ENCODE results near the gene ARMC2.

ARMC2 gene

DNA sequence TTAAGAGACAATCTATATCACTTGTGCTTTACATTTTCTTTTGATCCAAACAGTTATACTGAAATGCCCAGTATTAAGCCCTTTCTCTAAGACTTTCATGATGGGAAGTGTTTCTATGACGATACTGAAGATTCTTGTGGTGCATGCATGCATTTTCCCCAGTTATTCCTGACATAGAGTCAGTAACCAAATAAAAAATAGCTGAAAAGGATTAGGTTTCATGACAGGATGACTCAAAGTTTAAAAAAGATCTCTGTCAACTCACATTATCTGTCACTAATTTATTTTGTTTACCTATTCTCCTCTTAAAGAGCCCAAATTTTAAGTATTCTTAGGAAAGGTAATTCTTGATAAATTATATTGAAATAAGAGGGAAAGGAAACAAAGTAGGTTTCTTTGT lies 148.0 kb downstream of the ARMC2 start:
- TF ChIP-seq EZH2phosphoT487 (IDR thresholded peaks at IDR 0.05; ENCODE audit: borderline replicate concordance, low read length): no peak
- TF ChIP-seq, protein P1, sequence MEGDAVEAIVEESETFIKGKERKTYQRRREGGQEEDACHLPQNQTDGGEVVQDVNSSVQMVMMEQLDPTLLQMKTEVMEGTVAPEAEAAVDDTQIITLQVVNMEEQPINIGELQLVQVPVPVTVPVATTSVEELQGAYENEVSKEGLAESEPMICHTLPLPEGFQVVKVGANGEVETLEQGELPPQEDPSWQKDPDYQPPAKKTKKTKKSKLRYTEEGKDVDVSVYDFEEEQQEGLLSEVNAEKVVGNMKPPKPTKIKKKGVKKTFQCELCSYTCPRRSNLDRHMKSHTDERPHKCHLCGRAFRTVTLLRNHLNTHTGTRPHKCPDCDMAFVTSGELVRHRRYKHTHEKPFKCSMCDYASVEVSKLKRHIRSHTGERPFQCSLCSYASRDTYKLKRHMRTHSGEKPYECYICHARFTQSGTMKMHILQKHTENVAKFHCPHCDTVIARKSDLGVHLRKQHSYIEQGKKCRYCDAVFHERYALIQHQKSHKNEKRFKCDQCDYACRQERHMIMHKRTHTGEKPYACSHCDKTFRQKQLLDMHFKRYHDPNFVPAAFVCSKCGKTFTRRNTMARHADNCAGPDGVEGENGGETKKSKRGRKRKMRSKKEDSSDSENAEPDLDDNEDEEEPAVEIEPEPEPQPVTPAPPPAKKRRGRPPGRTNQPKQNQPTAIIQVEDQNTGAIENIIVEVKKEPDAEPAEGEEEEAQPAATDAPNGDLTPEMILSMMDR (IDR thresholded peaks at IDR 0.05; ENCODE audit: low read depth, low read length, poor library complexity, severe bottlenecking): no peak
- Histone ChIP-seq H3K9me2 (replicated peaks; ENCODE audit: control insufficient read depth, low read length) (no peaks in the 10 kb centered on the region), H3K4me2 (ENCODE audit: low read length) (no peak overlapping the region), H3K4me3 (ENCODE audit: low read length) (no peak overlapping the region), H4K20me1 (ENCODE audit: control insufficient read depth, insufficient read depth, low read depth, low read length) (no peaks in the 10 kb centered on the region), H3K27me3 (ENCODE audit: control insufficient read depth, low read length) (no peaks in the 10 kb centered on the region), H3K79me2 (ENCODE audit: control insufficient read depth, low read length) (no peaks in the 10 kb centered on the region), H3K36me3 (ENCODE audit: control insufficient read depth, low read length) (peaks cover 2% of the 10 kb centered on the region; the same call in 1 of the 2 replicates), H3F3A (ENCODE audit: control insufficient read depth, insufficient read depth) (no peaks in the 10 kb centered on the region), H3K4me1 (ENCODE audit: control insufficient read depth, low read length) (0 out of 2 replicates have a peak, but pooled peaks cover 5% of the 10 kb centered on the region), H3K27ac (ENCODE audit: low read depth, low read length) (no peak overlapping the region), H3K9me3 (ENCODE audit: control insufficient read depth, insufficient read depth, low read length) (no peaks in the 10 kb centered on the region)

DNA sequence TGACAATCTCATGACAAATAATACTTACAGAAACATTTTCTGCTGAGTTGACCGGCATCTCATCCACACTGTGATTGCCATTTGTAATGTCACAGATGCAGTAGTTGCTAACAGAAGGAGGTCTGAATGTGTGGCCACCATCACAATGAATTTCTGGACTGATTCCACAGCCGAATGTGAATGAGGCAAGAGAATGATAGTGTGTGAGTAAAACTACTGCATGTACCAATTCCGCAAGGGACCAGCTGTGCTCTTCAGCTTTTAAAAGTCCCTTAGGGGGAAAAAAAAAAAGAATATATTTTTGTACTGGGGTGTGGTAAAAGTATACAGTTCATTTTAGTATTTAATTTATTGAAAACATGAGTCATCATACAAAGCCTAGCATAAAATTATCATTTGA lies 150.3 kb downstream of the ARMC2 start:
- peaks cover 2% of the 10 kb centered on the region; the same call in 1 of the 2 replicates for H3K36me3 ChIP-seq (ENCODE audit: control insufficient read depth, low read length)
- no peak for TF ChIP-seq EZH2phosphoT487 (IDR thresholded peaks at IDR 0.05; ENCODE audit: borderline replicate concordance, low read length)
- TF ChIP-seq, protein P1 (IDR thresholded peaks at IDR 0.05; ENCODE audit: low read depth, low read length, poor library complexity, severe bottlenecking): no peak

DNA sequence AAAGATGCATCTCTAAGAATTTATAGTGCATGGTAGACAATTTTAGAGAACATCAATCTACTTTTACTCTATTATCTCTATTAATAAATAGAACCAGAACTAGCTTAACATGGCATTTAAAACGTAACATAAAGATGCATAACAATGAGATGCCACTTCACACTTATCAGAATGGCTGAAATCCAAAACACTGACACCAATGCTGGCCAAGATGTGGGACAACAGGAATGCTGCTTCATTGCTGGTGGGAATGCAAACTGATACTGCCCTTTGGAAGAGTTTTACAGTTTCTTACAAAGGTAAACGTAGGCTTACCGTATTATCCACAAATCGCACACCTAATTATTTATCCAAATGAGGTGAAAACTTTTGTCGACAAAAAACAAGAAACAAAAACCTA lies 151.2 kb downstream of the ARMC2 start:
- H4K20me1 ChIP-seq (ENCODE audit: control insufficient read depth, insufficient read depth, low read depth, low read length): no peaks in the 10 kb centered on the region
- H3K36me3 ChIP-seq (ENCODE audit: control insufficient read depth, low read length): peaks cover 2% of the 10 kb centered on the region; the same call in 1 of the 2 replicates
- no peaks in the 10 kb centered on the region for H3F3A ChIP-seq (ENCODE audit: control insufficient read depth, insufficient read depth)
- H3K27ac ChIP-seq (ENCODE audit: low read depth, low read length): no peak overlapping the region
- no peaks in the 10 kb centered on the region for H3K9me2 ChIP-seq (replicated peaks; ENCODE audit: control insufficient read depth, low read length)
- no peaks in the 10 kb centered on the region for H3K27me3 ChIP-seq (ENCODE audit: control insufficient read depth, low read length)
- H3K9me3 ChIP-seq (ENCODE audit: control insufficient read depth, insufficient read depth, low read length): no peaks in the 10 kb centered on the region
- peaks cover 12% of the 10 kb centered on the region; the same call in 1 of the 2 replicates for H3K4me1 ChIP-seq (ENCODE audit: control insufficient read depth, low read length)
- no peaks in the 10 kb centered on the region for H3K79me2 ChIP-seq (ENCODE audit: control insufficient read depth, low read length)
- TF ChIP-seq, protein P1 (IDR thresholded peaks at IDR 0.05; ENCODE audit: low read depth, low read length, poor library complexity, severe bottlenecking): no peak
- TF ChIP-seq EZH2phosphoT487 (IDR thresholded peaks at IDR 0.05; ENCODE audit: borderline replicate concordance, low read length): no peak
- no peak overlapping the region for H3K4me3 ChIP-seq (ENCODE audit: low read length)
- no peak overlapping the region for H3K4me2 ChIP-seq (ENCODE audit: low read length)

More for the DNA sequence above, 150.3 kb downstream of the ARMC2 start:
- Histone ChIP-seq H3K27ac (ENCODE audit: low read depth, low read length) (no peak overlapping the region), H3F3A (ENCODE audit: control insufficient read depth, insufficient read depth) (no peaks in the 10 kb centered on the region), H3K4me1 (ENCODE audit: control insufficient read depth, low read length) (peaks cover 12% of the 10 kb centered on the region; the same call in 1 of the 2 replicates), H3K9me2 (replicated peaks; ENCODE audit: control insufficient read depth, low read length) (no peaks in the 10 kb centered on the region), H3K4me3 (ENCODE audit: low read length) (no peak overlapping the region), H3K4me2 (ENCODE audit: low read length) (no peak overlapping the region), H3K79me2 (ENCODE audit: control insufficient read depth, low read length) (no peaks in the 10 kb centered on the region), H3K27me3 (ENCODE audit: control insufficient read depth, low read length) (no peaks in the 10 kb centered on the region), H3K9me3 (ENCODE audit: control insufficient read depth, insufficient read depth, low read length) (no peaks in the 10 kb centered on the region), H4K20me1 (ENCODE audit: control insufficient read depth, insufficient read depth, low read depth, low read length) (no peaks in the 10 kb centered on the region)

All from DOHH2 (cell line).